HG03039 (cell line): ENCODE results near the gene KCNMA1.

Experiments
- ATAC-seq: cut with Tn5 transposase; IDR thresholded peaks from one replicate; pipeline ENCODE4 v1.9.1; 2021; ENCODE audit warnings: mild to moderate bottlenecking, moderate library complexity; ENCODE audit not compliant: unreplicated experiment

Gene KCNMA1

DNA sequence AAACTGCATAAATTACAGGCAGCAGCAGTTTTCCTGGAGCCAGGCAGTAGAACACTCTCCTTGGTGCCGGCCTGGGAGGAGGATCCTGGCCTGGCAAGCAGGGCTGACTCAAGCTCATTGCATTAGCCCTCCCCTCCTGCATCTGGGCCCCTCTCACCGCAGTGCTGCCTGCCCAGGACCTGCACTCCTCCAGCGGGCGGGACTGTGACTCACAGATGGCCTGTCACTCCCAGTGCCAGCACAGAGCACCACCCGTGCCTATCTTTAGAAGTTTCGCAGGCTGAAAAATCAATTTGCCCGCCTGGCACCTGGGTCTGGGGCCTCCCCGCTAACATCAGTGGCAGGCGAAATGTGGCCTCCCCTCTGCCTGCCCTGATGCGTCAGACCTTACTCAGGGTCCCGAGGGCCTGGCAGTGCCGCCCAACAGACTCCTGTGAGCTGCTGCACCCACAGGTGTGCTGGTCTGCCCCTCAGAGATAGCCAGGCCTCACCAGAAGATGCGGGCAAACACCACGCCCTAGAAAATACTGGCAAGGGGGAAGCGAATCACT lies 123.8 kb downstream of the KCNMA1 start:
- no peak for ATAC-seq

DNA sequence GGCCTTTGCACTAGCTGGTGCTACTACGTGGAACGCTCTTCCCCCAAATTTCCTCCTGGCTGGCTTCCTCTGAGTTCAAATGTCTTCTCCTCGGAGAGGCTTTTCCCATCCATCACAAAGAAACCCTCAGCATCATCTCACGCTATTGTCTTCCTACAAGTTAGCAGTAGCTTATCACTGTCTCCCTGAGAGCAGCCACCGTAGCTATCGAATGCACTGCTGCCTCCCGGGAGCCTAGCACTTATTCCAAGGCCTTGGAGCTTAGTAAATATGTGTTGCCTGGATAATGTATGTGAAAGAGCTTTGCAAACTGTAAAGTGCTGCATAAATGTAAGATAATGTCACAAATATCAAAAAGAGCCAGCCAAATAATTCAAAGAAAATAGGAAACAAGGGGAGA lies 124.4 kb downstream of the KCNMA1 start:
- ATAC-seq, result no peak

DNA sequence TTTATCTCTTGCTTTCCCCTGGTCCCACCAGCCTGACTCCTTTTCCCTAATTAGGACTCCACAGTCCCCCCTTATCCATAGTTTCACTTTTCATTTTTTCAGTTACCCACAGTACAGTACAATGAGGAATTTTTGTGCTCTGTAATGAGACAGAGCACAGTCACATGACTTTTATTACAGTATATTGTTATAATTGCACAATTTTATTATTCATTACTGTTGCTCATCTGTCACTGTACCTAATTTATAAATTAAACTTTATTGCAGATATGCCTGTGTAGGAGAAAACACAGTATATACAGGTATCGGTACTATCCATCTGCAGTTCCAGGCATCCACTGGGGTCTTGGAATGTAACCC lies 125.4 kb downstream of the KCNMA1 start:
- no peak for ATAC-seq

DNA sequence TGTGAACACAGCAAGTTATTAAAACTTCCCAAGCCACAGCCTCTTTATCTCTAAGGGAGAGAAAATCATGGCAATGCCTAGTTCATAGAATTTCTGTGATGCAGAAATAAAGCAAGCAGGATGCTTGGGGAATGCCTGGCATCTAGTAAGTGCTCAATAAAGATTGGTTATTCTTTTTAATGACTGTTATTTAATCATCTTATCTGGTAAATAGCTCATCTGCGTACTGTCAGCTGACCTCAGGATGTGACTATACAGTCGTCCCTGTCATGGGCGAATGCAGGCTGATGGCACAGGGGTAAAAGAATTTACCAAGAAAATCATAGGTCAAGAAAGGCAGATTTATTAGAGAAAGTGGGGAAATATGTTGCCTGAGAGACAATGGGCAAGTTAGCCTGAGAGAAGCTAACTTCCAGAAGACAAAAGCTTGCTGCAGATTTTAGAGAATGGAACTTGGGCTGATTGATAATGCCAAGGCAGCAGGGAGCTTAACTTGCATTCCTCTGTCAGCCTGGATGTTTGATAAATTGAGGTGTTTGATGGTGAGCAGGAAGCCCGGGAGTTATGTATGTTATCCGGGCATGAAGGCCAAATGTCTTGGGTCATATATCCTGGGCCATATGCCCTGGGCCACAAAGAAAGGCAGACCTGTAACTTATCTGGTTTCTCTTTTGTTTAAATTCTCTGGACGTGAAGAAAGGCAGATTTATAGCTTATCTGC lies 126.0 kb downstream of the KCNMA1 start:
- no peak for ATAC-seq

DNA sequence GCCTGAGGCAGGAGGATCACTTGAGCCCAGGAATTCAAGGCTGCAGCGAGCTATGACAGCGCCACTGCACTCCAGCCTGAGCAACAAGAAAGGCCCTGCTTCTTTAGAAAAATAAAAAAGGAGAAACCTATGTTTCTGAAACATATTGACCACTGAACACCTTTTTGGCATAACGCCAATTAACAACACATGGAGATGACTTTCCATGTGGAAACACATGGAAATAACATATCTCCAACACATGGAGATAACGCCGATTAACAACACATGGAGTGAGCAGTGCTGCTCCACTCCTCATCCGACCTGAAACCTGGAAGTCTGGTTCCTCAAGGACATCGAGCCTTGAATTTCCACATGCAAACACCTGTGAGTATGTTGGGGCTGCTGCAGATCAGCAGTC lies 126.9 kb downstream of the KCNMA1 start:
- ATAC-seq, result no peak

DNA sequence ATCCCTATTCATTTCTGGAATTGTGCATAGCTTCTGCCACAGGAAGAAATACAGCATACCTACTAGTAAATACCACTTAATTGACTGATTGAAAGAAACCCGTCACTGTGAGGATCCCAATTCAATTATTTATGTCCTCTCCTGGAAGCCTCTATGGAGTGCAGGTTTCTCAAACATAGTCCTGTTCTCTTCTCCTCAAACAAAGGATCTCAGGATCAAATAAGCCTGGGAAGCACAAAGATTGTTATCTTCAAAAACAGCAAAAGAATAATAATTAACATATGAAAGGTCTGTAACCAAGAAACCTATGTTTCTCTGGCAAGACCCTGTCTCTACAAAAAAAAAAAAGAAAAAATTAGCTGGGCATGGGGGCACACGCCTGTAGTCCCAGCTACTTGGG lies 127.3 kb downstream of the KCNMA1 start:
- no peak for ATAC-seq

DNA sequence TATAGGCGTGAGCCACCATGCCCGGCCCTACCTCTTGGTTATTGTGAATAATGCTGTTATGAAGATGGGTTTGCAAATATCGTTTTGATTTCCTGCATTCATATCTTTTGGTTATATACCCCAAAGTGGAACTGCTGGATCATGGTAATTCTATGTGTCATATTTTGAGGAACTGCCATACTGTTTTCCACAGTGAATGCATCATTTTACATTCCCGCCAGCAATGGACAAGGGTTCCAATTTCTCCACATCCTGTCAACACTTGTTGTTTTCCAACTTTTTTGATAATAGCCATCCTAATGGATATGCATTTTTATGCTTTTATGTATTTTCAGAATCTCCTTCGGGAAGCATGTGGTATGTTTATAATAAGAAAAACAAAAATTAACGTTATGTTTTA lies 128.2 kb downstream of the KCNMA1 start:
- ATAC-seq, result no peak

DNA sequence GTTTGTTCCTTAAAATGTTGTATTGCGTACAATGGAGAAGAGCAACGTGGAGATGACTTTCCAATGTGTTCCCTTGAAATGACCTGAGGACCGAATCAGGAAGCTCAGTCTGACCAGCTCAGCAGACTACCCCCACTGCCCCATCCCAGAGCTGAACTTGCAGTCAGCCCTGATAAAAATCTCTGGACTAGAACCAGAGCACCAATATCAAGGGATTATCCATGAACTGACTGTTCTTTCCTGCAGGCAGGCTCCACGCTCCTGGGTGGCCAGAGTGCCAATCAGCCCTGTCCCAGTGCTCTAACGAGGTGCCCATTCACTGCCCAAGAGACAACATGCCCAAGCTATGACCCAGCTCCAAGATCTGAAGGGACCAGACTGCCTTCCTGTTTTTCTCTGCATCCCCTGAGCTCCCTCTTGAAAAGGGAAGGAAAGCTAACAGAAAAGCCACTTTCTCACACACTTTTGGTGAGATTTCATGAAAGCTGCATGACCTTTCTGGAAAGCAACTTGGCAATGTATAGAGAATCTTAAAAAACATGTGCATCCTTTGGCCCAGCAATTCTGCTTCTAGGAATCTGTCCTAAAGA lies 130.2 kb downstream of the KCNMA1 start:
- ATAC-seq, result no peak

DNA sequence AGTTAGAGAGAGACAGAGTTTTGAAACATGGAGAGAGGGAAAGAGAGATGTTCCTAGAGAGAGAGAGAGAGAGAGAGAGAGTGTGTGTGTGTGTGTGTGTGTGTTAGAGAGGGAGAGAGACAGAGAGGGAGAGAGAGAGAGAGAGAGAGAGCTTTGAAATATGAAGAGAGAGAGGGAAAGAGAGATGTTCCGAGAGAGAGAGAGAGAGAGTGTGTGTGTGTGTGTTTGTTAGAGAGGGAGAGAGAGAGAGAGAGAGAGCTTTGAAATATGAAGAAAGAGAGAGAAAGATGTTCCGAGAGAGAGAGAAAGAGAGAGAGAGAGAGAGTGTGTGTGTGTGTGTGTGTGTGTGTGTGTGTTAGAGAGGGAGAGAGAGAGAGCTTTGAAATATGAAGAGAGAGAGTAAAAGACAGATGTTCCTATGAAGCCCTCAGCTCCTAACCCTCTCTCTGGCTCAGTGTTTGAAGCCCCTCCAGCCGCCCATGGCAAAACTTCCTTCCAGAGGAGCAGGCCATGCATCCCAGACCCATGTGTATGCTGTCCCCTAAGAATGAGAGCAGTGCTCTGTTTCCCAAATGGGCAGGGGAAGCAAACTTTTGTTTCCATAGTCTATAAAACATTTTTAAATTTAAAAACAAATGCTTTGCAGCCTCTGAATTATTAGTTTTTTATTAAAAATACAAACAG lies 130.9 kb downstream of the KCNMA1 start:
- ATAC-seq, result no peak

DNA sequence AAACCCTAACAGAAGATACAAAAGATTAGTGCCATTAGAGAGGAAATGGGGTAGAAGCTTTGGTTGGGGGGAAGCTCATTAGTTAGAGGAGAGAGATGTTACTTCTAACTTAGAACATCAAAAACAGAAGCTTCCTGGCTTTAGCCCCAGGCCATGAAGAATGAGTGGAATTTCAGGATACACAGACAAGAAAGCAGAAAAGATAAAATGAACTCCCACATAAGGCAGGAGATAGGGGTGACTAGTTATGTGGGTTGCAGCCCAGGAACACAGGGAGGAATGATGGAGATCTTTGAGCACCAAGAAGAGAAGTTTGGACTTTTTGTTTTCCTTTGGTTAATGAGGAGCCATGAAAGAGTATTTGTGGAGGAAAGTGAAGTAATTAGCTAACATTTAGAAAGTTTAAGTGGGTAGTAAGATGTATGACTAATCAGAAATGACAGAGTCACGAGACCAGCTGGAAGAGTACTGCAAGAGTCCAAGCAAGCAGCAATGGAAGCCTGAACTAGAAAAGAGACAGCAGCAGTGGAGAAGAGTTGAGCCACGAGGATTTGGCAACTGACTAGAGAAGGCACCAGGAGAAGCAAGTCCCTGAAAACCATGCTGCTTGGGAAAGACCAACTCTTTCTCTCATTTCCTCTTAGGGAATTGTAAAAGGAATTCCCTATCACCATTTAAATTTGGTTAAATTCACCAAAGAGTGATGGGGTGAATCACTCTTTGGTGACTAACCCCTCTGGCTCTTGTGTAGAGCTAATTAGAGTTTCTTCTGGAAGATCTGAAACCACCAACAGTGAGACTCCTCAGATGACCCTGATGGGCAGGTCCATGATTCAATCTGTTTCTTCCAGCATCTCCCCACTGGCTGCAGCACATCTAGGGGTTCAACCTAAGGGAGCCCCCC lies 131.9 kb downstream of the KCNMA1 start:
- ATAC-seq, result no peak

DNA sequence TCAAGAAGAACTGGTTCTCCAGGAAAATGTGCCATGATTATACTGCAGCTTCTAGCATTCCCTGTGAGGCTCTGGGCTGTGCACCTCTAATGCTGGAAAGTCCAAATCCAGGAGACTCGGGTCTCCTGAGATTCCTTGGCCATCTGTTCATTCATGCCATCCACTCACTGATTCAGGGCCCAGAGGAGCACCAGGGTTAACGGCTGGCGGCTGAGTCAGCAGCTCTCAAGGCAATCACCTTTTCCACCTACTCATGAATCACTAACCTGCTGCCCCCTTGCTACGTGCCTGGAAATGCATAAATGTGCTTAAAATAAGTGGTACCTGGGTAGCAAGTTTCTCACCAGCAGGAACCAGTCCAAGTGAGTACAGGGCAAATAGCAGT lies 132.7 kb downstream of the KCNMA1 start:
- ATAC-seq, result no peak

DNA sequence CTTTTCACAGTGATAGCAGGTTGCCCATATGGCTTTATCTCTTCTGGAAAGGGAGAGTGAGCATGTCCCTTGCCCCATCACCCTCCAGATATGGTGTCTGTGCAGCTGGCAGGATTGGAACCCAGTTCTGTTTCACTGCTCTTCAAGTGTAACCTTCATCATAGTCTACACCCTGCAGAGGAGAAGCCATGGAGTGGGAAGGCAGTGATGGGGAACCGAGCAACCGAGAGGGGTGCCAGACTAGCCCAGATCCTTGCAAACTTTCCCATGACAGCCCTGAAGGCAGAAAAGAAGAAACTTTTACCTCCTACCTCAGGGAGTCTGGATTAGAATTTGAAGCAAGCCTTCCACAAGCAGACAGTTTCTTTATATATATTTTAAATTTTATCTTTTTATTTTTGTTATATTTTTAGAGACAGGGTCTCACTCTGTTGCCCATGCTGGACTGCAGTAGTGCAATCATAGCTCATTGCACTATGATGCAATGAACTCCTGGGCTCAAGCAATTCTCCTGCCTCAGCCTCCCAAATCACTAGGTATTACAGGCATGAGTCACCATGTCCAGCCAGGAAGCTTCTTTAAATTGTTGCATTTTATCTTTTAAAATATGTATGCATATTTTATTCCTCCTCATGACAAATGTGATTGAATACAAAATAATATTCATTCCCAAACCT lies 133.3 kb downstream of the KCNMA1 start:
- ATAC-seq, result no peak

DNA sequence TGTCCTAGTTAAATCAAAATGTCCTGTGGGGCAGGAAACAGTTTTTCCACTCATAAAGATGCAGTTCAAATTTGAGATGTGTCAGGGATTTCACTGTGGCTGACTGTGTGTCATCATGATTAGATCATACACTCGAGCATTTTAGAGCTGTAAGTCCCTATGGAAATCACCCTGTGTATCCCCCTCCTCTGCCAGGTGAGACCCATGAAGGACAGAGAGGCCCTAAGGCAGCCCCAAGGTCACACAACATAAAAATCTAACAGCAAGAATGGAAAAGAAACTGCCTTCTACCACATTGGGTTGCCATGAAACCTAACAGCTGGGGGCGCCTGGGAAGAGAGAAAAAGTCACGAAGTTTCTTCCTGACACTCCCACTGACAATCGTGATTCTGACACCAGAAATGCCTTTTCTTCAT lies 135.8 kb downstream of the KCNMA1 start:
- ATAC-seq, result no peak

DNA sequence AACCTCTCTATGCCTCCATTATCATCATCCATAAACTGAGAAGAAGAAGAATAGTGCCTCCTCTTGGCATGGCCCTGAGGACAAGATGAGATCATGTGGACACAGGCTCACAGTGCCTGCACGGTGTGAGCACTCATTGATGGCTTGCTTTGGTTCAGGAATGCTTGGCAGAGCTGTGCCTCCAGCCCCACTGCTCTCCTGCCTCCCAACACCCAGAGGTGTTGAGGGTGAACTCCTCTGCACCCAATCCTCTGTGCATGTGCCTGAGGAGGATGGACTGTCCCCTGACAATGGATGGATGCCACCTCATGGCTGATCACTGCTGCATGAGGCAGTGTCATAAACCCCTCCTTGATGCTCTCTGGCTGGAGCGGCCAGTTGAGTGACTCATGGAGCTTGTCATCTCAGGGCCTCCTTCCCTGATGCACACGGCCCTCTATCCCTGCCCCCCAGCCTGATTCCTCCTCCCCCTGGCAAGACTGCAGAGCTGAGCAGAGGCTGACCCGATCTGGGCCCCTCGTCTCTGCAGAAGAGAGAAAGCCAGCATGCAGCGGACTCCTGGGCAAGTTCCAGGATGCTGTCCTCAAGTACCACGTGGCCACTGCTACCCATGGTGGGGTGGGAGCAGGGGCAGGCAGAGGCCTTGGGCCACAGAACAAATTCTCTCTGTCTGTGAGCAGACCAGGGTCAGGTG lies 136.3 kb downstream of the KCNMA1 start:
- ATAC-seq, result no peak

DNA sequence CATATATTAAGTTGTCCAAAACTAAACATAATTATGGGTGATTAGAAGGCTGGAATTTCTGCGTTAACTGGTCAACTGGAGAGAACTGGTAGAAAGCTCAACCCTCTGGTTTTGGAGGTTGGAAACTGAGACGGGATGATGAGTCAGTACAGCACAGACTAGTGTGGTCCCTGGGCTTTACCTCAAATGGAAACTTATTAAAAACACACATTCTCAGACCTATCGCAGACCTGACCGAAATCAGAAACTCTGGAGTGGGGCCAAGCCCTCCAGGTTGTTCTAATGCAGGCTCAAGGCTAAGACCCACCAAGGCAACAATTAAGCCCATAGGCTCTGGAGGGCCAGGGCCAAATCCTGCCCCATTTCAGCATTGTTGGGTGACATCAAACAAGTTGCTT lies 136.9 kb downstream of the KCNMA1 start:
- ATAC-seq, result peak; percentile 72

DNA sequence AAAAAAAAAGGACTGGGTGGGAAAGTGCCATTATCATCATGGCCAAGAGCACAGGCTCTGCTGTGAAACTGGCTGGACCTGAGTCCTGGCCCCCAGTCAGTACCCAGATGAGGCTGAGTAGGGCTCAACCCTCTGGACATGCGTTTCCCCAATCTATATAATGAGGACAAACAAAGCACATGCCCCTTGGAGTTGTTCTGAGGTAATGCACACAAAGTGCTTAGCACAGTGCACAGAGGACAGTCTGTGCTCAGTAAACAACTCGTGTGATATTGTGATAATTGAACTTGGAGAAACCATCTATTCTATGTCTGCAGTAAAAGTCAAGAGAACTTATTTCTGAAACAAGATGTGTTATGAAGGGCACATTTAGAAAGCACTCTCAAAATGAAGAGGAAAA lies 138.8 kb downstream of the KCNMA1 start:
- no peak for ATAC-seq

DNA sequence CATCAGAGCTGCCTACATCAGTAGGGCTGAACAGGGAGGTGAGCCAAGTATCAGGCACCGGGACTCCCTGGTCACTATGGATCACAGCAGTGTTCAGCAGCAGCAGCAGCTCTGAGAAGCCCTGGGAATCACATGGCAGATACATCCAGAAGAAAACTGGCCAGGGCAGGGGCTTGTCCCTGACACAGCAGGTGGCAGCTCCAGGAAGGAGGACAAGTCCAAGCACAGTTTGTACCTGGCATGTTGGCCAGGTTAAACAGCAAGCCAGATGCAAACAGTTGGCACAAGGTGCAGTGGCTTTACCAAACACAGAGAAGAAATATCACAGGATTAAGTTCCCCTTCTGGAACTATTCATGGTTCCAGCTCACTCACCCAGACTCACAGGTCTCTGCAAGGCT lies 139.4 kb downstream of the KCNMA1 start:
- ATAC-seq, result no peak

DNA sequence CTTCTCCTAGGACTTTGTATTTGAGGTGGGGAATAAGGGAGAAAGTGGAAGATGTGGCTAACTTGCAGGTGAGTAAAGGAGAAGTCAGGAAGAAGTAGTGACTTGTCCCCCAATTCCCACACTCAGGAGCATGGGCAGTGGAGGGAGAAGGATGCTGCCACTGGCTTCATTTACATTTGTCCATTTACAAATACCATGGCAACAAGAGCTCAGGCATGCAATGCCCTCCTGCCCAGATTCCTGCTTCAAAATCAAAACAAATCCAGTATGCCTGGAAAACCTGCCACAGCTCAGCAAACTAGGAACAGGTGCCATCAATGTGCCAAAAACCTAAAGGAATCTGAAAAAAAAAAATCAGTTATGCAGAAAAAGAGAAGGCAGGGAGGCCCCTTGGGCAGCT lies 139.9 kb downstream of the KCNMA1 start:
- ATAC-seq, result no peak

DNA sequence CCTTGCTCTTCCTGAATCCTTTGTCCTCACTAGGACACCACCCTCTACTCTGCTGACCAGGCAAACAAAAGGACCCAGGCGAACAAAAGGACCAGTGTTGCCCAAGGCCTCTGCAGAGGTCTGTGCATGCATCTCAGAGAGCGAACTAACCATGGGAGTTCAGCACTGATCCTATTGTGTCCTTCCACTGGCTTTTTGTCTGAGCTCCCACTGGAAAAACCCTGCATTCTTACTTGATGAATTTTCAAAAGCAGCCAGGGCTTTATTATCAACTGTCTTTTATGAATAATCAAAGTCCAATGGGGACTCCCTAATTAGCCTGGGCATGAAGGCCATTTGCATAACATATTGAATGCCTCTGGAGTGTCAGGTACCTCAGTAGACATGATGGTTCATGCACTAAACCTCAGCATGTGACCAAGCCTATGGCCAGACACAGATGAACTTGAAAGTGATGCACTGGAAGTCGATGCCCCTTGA lies 140.6 kb downstream of the KCNMA1 start:
- ATAC-seq, result no peak
